DOHH2 (cell line): ENCODE data around the gene CMC1.

Source experiments
- EZH2phosphoT487 ChIP-seq: fragments of 200-600 bp; sonication (generic); IDR thresholded peaks from 2 replicates; pipeline ENCODE4 v1.6.1; 2017; ENCODE audit warnings: borderline replicate concordance, mild to moderate bottlenecking, antibody characterized with exemption, low read length, moderate library complexity, mixed read lengths
- TF ChIP-seq, protein P1 (sequence below): fragments of 200-600 bp; sonication (generic); IDR thresholded peaks from one replicate; pipeline ENCODE4 v1.5.1; 2014; ENCODE audit warnings: antibody characterized with exemption, mild to moderate bottlenecking, low read depth, low read length; ENCODE audit not compliant: poor library complexity, severe bottlenecking

DNA sequence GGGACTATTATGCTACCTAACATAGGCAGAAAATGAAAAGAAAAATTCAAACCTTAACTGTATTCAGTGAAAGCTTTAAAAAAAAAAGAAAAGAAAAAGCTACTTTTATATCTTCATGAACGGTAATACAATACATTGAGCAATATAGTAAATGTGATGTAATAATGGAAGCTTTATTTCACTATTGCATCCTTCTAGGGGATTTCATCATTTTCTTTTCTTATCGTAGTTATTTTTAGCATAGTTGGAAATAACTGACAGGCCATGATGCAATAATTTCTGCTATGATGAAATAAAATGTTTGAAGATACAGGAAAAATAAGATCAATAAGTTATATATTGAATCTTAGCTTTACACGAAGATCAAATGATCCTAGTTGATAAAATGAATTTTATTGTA, 66.8 kb downstream of the CMC1 start:
- TF ChIP-seq, protein P1, sequence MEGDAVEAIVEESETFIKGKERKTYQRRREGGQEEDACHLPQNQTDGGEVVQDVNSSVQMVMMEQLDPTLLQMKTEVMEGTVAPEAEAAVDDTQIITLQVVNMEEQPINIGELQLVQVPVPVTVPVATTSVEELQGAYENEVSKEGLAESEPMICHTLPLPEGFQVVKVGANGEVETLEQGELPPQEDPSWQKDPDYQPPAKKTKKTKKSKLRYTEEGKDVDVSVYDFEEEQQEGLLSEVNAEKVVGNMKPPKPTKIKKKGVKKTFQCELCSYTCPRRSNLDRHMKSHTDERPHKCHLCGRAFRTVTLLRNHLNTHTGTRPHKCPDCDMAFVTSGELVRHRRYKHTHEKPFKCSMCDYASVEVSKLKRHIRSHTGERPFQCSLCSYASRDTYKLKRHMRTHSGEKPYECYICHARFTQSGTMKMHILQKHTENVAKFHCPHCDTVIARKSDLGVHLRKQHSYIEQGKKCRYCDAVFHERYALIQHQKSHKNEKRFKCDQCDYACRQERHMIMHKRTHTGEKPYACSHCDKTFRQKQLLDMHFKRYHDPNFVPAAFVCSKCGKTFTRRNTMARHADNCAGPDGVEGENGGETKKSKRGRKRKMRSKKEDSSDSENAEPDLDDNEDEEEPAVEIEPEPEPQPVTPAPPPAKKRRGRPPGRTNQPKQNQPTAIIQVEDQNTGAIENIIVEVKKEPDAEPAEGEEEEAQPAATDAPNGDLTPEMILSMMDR = no peak
- TF ChIP-seq EZH2phosphoT487 = no peak
